Measurements from ENCODE around the gene HIC1. TPM values are rescaled to one million over a fixed set of nuclear protein-coding genes. Genes with fewer than 3 reads are reported as not detected.

The HIC1 gene
- total RNA-seq, 1 donor from 2014 or later: 97.9 TPM

DNA sequence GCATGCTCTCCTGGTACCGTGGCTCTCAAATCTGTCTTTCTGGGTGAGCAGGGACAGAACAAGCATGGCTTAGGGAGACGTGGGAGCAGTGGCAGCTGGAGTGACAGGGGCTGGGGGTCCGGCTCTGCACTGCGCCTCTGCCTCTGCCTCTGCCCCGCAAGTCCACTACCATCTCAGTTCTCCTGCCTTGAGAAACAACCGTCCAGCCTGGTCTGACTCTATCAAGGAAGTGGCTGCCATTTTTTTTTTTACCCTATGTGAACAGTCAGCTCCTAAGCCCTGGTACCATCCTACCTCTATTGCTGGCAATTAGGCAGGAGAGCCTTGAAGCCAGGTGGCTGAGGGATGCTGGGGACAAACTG lies 16.1 kb downstream of the HIC1 start:
- H3K27ac Mint-ChIP-seq: peak overlapping the region; percentile 40
- H3K27me3 Mint-ChIP-seq (ENCODE audit: low read depth): no peaks in the 10 kb centered on the region
- peaks cover 15% of the 10 kb centered on the region for H3K36me3 Mint-ChIP-seq
- no peak for DNase-seq (ENCODE audit: low spot score in 2 of 2, unreplicated experiment in 2 of 2)
- TF ChIP-seq, protein P1, sequence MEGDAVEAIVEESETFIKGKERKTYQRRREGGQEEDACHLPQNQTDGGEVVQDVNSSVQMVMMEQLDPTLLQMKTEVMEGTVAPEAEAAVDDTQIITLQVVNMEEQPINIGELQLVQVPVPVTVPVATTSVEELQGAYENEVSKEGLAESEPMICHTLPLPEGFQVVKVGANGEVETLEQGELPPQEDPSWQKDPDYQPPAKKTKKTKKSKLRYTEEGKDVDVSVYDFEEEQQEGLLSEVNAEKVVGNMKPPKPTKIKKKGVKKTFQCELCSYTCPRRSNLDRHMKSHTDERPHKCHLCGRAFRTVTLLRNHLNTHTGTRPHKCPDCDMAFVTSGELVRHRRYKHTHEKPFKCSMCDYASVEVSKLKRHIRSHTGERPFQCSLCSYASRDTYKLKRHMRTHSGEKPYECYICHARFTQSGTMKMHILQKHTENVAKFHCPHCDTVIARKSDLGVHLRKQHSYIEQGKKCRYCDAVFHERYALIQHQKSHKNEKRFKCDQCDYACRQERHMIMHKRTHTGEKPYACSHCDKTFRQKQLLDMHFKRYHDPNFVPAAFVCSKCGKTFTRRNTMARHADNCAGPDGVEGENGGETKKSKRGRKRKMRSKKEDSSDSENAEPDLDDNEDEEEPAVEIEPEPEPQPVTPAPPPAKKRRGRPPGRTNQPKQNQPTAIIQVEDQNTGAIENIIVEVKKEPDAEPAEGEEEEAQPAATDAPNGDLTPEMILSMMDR (IDR thresholded peaks at IDR 0.05; ENCODE audit: unreplicated experiment): no peak
- H3K4me1 Mint-ChIP-seq: peaks cover 46% of the 10 kb centered on the region
- H3K4me3 Mint-ChIP-seq: no peak overlapping the region
- no peaks in the 10 kb centered on the region for H3K9me3 Mint-ChIP-seq

GRCh38 chr17:2071455-2072281 lies 16.8 kb downstream of the HIC1 start:
- H3K9me3 Mint-ChIP-seq: no peaks in the 10 kb centered on the region
- peaks cover 47% of the 10 kb centered on the region for H3K4me1 Mint-ChIP-seq
- TF ChIP-seq, protein P1 (IDR thresholded peaks at IDR 0.05; ENCODE audit: unreplicated experiment): no peak
- peaks cover 15% of the 10 kb centered on the region for H3K36me3 Mint-ChIP-seq
- DNase-seq (ENCODE audit: low spot score in 2 of 2, unreplicated experiment in 2 of 2): no peak
- H3K27ac Mint-ChIP-seq: peak overlapping the region; percentile 74
- H3K4me3 Mint-ChIP-seq: no peak overlapping the region
- H3K27me3 Mint-ChIP-seq (ENCODE audit: low read depth): no peaks in the 10 kb centered on the region

- DNase-seq (ENCODE audit: low spot score in 2 of 2, unreplicated experiment in 2 of 2): no peak
- H3K4me3 Mint-ChIP-seq: no peak overlapping the region
- H3K27me3 Mint-ChIP-seq (ENCODE audit: low read depth): no peaks in the 10 kb centered on the region
- TF ChIP-seq, protein P1 (IDR thresholded peaks at IDR 0.05; ENCODE audit: unreplicated experiment): no peak
- peak overlapping the region; percentile 97 for H3K27ac Mint-ChIP-seq
- H3K9me3 Mint-ChIP-seq: no peaks in the 10 kb centered on the region
- H3K4me1 Mint-ChIP-seq: peaks cover 52% of the 10 kb centered on the region
- peaks cover 28% of the 10 kb centered on the region for H3K36me3 Mint-ChIP-seq
Observed at GRCh38 chr17:2074919-2075318, 20.0 kb downstream of the HIC1 start.

DNA sequence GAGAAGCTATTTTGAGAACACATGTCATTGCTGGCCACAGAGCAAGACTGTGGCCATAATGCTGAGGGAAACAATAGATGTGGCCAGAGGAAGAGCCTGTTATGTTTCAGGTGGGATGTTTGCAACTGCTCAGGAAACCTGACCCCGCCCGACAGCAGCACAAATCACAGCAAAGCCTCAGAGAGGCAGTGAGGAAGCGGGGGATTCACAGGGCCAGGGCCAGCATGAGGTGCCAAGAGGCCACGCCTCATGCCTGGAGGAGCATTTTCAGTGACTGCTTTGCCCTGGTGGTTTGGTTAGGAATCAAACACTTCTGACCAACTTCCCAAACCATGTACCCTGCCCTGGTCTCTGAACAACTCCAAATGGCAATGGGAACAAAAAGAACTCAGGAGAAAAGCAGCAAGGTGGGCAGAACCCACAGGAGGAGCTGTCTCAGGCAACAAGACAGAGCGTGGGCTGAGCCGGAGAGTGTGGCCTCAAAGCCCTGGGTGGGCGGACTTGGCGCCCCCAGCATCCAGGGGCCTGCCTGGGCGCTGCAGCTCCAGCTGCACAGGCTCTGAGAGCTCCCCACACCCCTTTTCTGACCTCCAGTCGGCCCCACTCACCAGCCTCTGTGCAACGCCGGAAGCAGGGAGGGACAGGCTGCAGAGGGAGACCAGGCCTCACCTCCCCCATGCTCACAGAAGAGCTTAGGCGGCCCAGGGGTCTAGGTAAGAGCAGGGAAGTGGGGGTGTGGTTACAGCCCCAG lies 20.6 kb downstream of the HIC1 start:
- Mint-ChIP-seq H3K36me3 (peaks cover 27% of the 10 kb centered on the region), H3K27ac (peak overlapping the region; percentile 97), H3K4me3 (no peak overlapping the region), H3K4me1 (peaks cover 52% of the 10 kb centered on the region), H3K9me3 (no peaks in the 10 kb centered on the region), H3K27me3 (ENCODE audit: low read depth) (no peaks in the 10 kb centered on the region)
- TF ChIP-seq, protein P1 (IDR thresholded peaks at IDR 0.05; ENCODE audit: unreplicated experiment): peak; percentile 39
- peak; percentile 45 to 67 for DNase-seq (ENCODE audit: low spot score in 2 of 2, unreplicated experiment in 2 of 2)

DNA sequence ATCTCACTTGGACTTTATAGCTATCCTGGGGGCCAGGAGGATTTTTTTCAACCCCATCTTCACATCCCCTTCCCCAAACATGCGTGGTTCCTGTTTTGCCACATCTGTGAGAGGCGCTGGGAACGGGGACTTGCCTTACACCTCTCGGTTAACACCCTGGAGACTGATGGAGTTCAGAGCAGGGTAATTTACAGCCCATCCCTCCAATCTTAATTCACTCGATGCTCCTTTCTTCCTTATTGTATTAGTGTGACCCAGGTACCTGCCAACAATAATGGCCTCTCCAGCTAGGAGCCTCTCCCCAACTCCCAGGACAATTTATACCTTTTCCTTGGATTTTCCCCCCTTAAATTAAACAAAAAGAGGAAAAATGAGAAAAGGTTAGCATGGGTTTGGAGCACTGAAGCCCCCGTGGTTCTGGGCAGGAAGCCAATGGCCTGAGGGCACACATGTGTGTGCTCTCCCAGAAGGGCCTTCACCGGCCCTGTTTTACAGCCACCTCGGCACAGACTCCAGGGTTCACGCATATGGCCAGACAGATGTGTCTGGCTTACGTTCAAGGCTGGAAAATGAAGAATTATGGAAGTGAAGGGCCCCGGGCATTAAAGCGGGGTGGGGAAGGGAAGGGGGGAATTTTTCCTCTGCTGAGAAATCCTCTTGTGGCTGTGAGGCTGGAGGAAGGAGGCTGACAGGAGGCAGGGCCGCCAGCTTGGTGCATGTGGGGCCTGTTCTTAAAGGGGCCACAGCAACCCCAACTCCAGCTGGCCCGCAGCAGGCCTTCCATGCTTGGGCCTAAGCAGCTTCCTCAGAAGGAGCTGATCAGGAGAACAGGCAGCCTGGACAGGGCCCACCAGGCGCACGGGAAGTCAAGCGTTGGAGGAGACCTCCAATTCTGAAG lies 21.4 kb downstream of the HIC1 start:
- H3K4me3 Mint-ChIP-seq: peak overlapping the region; percentile 37
- peaks cover 52% of the 10 kb centered on the region for H3K4me1 Mint-ChIP-seq
- no peaks in the 10 kb centered on the region for H3K27me3 Mint-ChIP-seq (ENCODE audit: low read depth)
- peaks cover 19% of the 10 kb centered on the region for H3K36me3 Mint-ChIP-seq
- peak; percentile 67 to 78 for DNase-seq (ENCODE audit: low spot score in 2 of 2, unreplicated experiment in 2 of 2)
- TF ChIP-seq, protein P1 (IDR thresholded peaks at IDR 0.05; ENCODE audit: unreplicated experiment): no peak
- peak overlapping the region; percentile 97 for H3K27ac Mint-ChIP-seq
- H3K9me3 Mint-ChIP-seq: no peaks in the 10 kb centered on the region
